ENCODE data around the gene MRPL19. TPM values are rescaled to one million over a fixed set of nuclear protein-coding genes. Genes with fewer than 3 reads are reported as not detected.

MRPL19 gene
- total RNA-seq, 1 experiment from 2014 or later: 73.0 TPM

DNA sequence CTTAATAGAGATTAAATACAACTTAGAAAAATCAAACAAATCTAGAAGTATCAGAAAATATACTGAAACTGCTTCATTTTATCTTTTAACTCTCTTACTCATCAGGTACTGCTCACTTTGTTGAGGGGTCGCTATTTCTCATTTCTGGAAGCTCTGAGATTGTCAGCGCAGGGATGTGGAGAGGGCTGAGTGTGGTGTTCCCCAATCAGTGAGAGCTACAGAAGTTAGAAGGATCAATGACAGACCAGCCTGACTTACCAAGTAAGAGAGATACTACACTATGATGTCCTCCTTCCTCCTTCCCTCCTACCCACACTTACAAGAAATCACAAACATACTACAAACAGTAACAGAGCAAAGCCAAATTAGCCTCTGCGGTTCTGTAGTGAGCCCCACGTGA lies 56.0 kb downstream of the MRPL19 start:
- Histone ChIP-seq H4K20me1 (ENCODE audit: control insufficient read depth, insufficient read depth, insufficient read length) (no peaks in the 10 kb centered on the region), H2BK120ac (ENCODE audit: low read depth, low read length, poor library complexity, severe bottlenecking) (no peak overlapping the region), H2AK5ac (ENCODE audit: insufficient read length, low read length) (no peak overlapping the region), H2BK15ac (ENCODE audit: low read depth, low read length) (no peak overlapping the region), H3K23me2 (ENCODE audit: insufficient read length, low read depth, low read length, poor library complexity, severe bottlenecking) (no peaks in the 10 kb centered on the region), H3K4ac (ENCODE audit: low read depth, low read length) (no peak overlapping the region), H4K5ac (ENCODE audit: insufficient read length, low read depth, low read length) (no peak overlapping the region), H3K9me3 (ENCODE audit: control insufficient read depth, low read depth, low read length) (peaks cover 3% of the 10 kb centered on the region), H3K56ac (ENCODE audit: insufficient read length, low read depth, low read length) (no peak overlapping the region), H3K79me1 (ENCODE audit: insufficient read depth, low read depth, low read length, poor library complexity, severe bottlenecking) (no peaks in the 10 kb centered on the region), H4K91ac (ENCODE audit: insufficient read length, low read depth, low read length) (no peak overlapping the region), H2BK5ac (ENCODE audit: insufficient read length, low read length) (no peak overlapping the region), H3K4me1 (ENCODE audit: insufficient read depth, low read length) (no peaks in the 10 kb centered on the region), H3K18ac (ENCODE audit: insufficient read length, low read depth, low read length) (no peak overlapping the region), H2BK12ac (ENCODE audit: insufficient read length, low read depth, low read length) (no peak overlapping the region), H4K8ac (replicated peaks; ENCODE audit: insufficient read length, low read depth, low read length) (no peak overlapping the region), H3K14ac (ENCODE audit: insufficient read depth, low read length) (no peak overlapping the region), H3K27ac (ENCODE audit: insufficient read length, low read depth, low read length) (no peak overlapping the region), H2AFZ (ENCODE audit: low read length) (no peak overlapping the region), H2BK20ac (ENCODE audit: low read depth, low read length, poor library complexity, severe bottlenecking) (no peak overlapping the region), H3K23ac (ENCODE audit: insufficient read length, low read depth, low read length) (no peak overlapping the region), H3K79me2 (ENCODE audit: insufficient read depth, low read length) (no peaks in the 10 kb centered on the region), H3K4me2 (ENCODE audit: insufficient read depth, insufficient read length, low read length) (no peak overlapping the region), H3K27me3 (ENCODE audit: insufficient read depth, low read length) (no peaks in the 10 kb centered on the region), H3T11ph (ENCODE audit: low read length) (no peak overlapping the region), H3K9ac (ENCODE audit: extremely low read depth, insufficient read length, low read length) (no peak overlapping the region)
- WGBS (ENCODE audit: extremely low coverage, insufficient read length, low lambda C conversion rate): no CpG with 5 or more reads among the region's 4 CpGs
- H3K27me3 Mint-ChIP-seq (ENCODE audit: low read depth): no peaks in the 10 kb centered on the region
- H3K36me3 Mint-ChIP-seq (ENCODE audit: insufficient read depth in 1 of 3, low read depth in 3 of 3): peaks cover 29 to 78% (median 70%) of the 10 kb centered on the region in 3 experiments; a peak in 6 of 7 replicates
- DNase-seq: no peak
- no peak overlapping the region for H3K4me3 Mint-ChIP-seq
- no peaks in the 10 kb centered on the region; a peak in 1 of 5 replicates for H3K9me3 Mint-ChIP-seq
- no peak for TF ChIP-seq CTCF (conservative IDR thresholded peaks at IDR 0.05)
- H3K27ac Mint-ChIP-seq: no peak overlapping the region
- H3K4me1 Mint-ChIP-seq: no peaks in the 10 kb centered on the region
